Smooth muscle cell (in vitro differentiated cells): Measurements from ENCODE around the gene IPO9. TPM values are rescaled to one million over a fixed set of nuclear protein-coding genes. Genes with fewer than 3 reads are reported as not detected.

Experiments used
- DNase-seq: peaks from one replicate; lab custom pipeline; 2025; ENCODE audit not compliant: unreplicated experiment; lab: John Stamatoyannopoulos, UW
- H2AFZ ChIP-seq: fragments of 200-600 bp; sonication (generic); 2 replicates; pipeline ENCODE4 v1.6.0; 2016; ENCODE audit warnings: antibody characterized with exemption, low read depth, mild to moderate bottlenecking
- H3F3A ChIP-seq: fragments of 200-600 bp; sonication (generic); 2 replicates; pipeline ENCODE4 v1.6.0; 2017; ENCODE audit warnings: antibody characterized with exemption, low read depth
- H3K27ac ChIP-seq: fragments of 200-600 bp; sonication (generic); 2 replicates; pipeline ENCODE4 v1.5.1; 2016; ENCODE audit warnings: low read depth, mild to moderate bottlenecking
- H3K27me3 ChIP-seq: fragments of 200-600 bp; sonication (generic); 2 replicates; pipeline ENCODE4 v1.6.1; 2016; ENCODE audit warnings: low read depth, mild to moderate bottlenecking
- H3K36me3 ChIP-seq: fragments of 200-600 bp; sonication (generic); 2 replicates; pipeline ENCODE4 v1.5.1; 2016; ENCODE audit warnings: low read depth
- H3K4me1 ChIP-seq: fragments of 200-600 bp; sonication (generic); 2 replicates; pipeline ENCODE4 v1.5.1; 2016; ENCODE audit warnings: low read depth
- H3K4me2 ChIP-seq: fragments of 200-600 bp; sonication (generic); 2 replicates; pipeline ENCODE4 v1.6.0; 2016; ENCODE audit warnings: mild to moderate bottlenecking
- H3K4me3 ChIP-seq: fragments of 200-600 bp; sonication (generic); 2 replicates; pipeline ENCODE4 v1.5.1; 2016; ENCODE audit warnings: mild to moderate bottlenecking
- H3K79me2 ChIP-seq: fragments of 200-600 bp; sonication (generic); 2 replicates; pipeline ENCODE4 v1.6.0; 2016; ENCODE audit warnings: low read depth, mild to moderate bottlenecking
- H3K9ac ChIP-seq: fragments of 200-600 bp; sonication (generic); 2 replicates; pipeline ENCODE4 v1.6.0; 2016; ENCODE audit warnings: low read depth
- H3K9me3 ChIP-seq: fragments of 200-600 bp; sonication (generic); replicated peaks from 2 replicates; pipeline ENCODE4 v1.5.1; 2016; ENCODE audit warnings: low read depth
- H4K20me1 ChIP-seq: fragments of 200-600 bp; sonication (generic); 2 replicates; pipeline ENCODE4 v1.6.0; 2016; ENCODE audit warnings: low read depth
- CTCF ChIP-seq: fragments of 200-600 bp; sonication (generic); IDR thresholded peaks from 2 replicates; pipeline ENCODE4 v1.5.1; 2017; ENCODE audit warnings: borderline replicate concordance, mild to moderate bottlenecking, antibody characterized with exemption; ENCODE audit not compliant: insufficient read depth, poor library complexity, severe bottlenecking
- WGBS: methylation state at CpG from one replicate; pipeline ENCODE4 v1.1.7; 2016; ENCODE audit warnings: low lambda C conversion rate; 5-methylcytosine and 5-hydroxymethylcytosine counted together
- polyA plus RNA-seq: library from polyadenylated mRNA; unstranded; fragments of >200 nt; fragmentation: Nextera tagmentation; extraction: Ambion mirVana; gene quantifications from 2 replicates; pipeline ENCODE4 v1.2.1, GENCODE V29; 2016
- total RNA-seq: library from RNA; depleted of rRNA; stranded (reverse); fragments of >200 nt; gene quantifications from 2 replicates; pipeline ENCODE4 v1.2.3, GENCODE V29; 2014

IPO9 gene
- total and polyA plus RNA-seq, 2 experiments from 2014 or later: 24.9 to 43.6 TPM

- Histone ChIP-seq H3K9ac (no peak overlapping the region), H3K27ac (no peak overlapping the region), H3K4me1 (no peaks in the 10 kb centered on the region), H3F3A (no peaks in the 10 kb centered on the region), H3K79me2 (no peaks in the 10 kb centered on the region), H3K4me3 (no peak overlapping the region), H3K9me3 (no peaks in the 10 kb centered on the region), H2AFZ (no peak overlapping the region), H4K20me1 (no peaks in the 10 kb centered on the region), H3K4me2 (no peak overlapping the region), H3K27me3 (no peaks in the 10 kb centered on the region), H3K36me3 (peaks cover 34% of the 10 kb centered on the region)
- no peak for TF ChIP-seq CTCF
- no peak for DNase-seq
- 98% methylated on average over 5 of the region's 5 CpGs for WGBS
These were observed 30.5 kb downstream of the IPO9 start for GRCh38 chr1:201859424-201859823.

GRCh38 chr1:201861448-201861847 lies 32.5 kb downstream of the IPO9 start:
- WGBS: 63% methylated on average over 7 of the region's 7 CpGs
- Histone ChIP-seq H3K9ac (no peak overlapping the region), H3K27me3 (no peaks in the 10 kb centered on the region), H3K4me3 (no peak overlapping the region), H4K20me1 (no peaks in the 10 kb centered on the region), H3K27ac (no peak overlapping the region), H3K9me3 (no peaks in the 10 kb centered on the region), H2AFZ (no peak overlapping the region), H3K79me2 (no peaks in the 10 kb centered on the region), H3K4me1 (no peaks in the 10 kb centered on the region), H3K4me2 (no peak overlapping the region), H3K36me3 (peaks cover 21% of the 10 kb centered on the region), H3F3A (no peaks in the 10 kb centered on the region)
- TF ChIP-seq CTCF: no peak
- DNase-seq: no peak

- H3K27me3 ChIP-seq: no peaks in the 10 kb centered on the region
- no peak overlapping the region for H2AFZ ChIP-seq
- no peak overlapping the region for H3K9ac ChIP-seq
- H3K36me3 ChIP-seq: peaks cover 27% of the 10 kb centered on the region
- no peak overlapping the region for H3K4me2 ChIP-seq
- H3K4me1 ChIP-seq: no peaks in the 10 kb centered on the region
- no peak for DNase-seq
- H3K4me3 ChIP-seq: no peak overlapping the region
- WGBS: 65% methylated on average over 10 of the region's 10 CpGs
- no peaks in the 10 kb centered on the region for H3K79me2 ChIP-seq
- H3F3A ChIP-seq: no peaks in the 10 kb centered on the region
- no peak for TF ChIP-seq CTCF
- peak overlapping the region; percentile 65 for H3K27ac ChIP-seq
- H4K20me1 ChIP-seq: no peaks in the 10 kb centered on the region
- no peaks in the 10 kb centered on the region for H3K9me3 ChIP-seq
These were observed 41.4 kb downstream of the IPO9 start for GRCh38 chr1:201870397-201870796.

GRCh38 chr1:201874672-201875071 lies 45.7 kb downstream of the IPO9 start:
- Histone ChIP-seq H3K4me3 (no peak overlapping the region), H3K4me2 (no peak overlapping the region), H3K4me1 (no peaks in the 10 kb centered on the region), H2AFZ (no peak overlapping the region), H3F3A (no peaks in the 10 kb centered on the region), H4K20me1 (no peaks in the 10 kb centered on the region), H3K27ac (no peak overlapping the region), H3K27me3 (no peaks in the 10 kb centered on the region), H3K9me3 (no peaks in the 10 kb centered on the region), H3K36me3 (peaks cover 17% of the 10 kb centered on the region), H3K79me2 (no peaks in the 10 kb centered on the region), H3K9ac (no peak overlapping the region)
- WGBS: 100% methylated on average over 1 of the region's 1 CpG
- no peak for TF ChIP-seq CTCF
- no peak for DNase-seq
